Measurements from ENCODE around the gene FXYD3. TPM values are rescaled to one million over a fixed set of nuclear protein-coding genes. Genes with fewer than 3 reads are reported as not detected.
"Not testable (repeated sequence)": the region's sequence is repeated elsewhere in the genome, so short reads cannot be mapped to it uniquely, and the experiment has no call there.

FXYD3 gene
- total RNA-seq, 6 donors from 2014 or later = 94.3 to 236 (median 195) TPM

DNA sequence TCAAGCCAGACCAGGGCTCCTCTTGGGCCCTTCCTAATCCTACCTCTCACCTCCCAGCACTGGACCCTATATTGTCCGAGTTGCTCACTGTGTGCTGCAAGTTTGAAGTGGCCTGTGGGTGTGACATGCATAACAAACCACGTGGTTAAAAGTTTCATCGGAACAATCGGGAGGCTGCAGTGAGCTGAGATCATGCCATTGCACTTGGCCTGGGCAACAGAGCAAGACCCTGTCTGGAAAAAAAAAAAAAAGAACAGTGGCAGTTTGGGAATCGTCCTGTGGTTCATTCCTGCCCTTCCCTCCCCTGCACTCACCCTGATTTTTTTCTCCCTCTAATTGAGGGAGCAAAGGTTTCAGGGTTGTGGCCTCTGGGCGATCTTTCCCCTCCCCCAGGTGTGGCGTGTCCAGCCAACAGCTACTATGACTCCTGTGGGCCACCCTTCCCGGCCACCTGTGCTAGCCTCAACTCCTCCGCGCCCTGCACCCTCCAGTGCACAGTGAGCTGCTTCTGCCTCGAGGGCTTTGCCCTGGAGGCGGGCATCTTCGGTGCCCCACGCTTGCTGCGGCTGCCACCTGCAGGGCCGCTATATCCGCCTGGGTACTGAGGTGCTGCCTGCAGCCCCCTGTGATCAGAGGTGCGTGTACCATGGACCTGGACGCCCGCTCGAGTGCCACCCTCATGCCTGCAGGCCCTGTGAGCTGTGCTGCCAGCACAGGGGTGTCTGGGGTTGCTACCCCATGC, 16.3 kb upstream of the FXYD3 start:
- Histone ChIP-seq H3K4me1 (no peaks in the 10 kb centered on the region), H3K4me3 (no peak overlapping the region), H3K27ac (no peak overlapping the region), H3K9me3 (no peaks in the 10 kb centered on the region), H3K27me3 (no peaks in the 10 kb centered on the region), H3K36me3 (no peaks in the 10 kb centered on the region)
- DNase-seq (peak in 1 of 2 donors; percentile 64), ATAC-seq (ENCODE audit: low FRiP score in 2 of 2) (peak in 1 of 2 donors; percentile 5)
- 81 to 84% methylated on average over 21 of the region's 21 CpGs for WGBS, 2 donors
- no peak for TF ChIP-seq POLR2A (IDR thresholded peaks at IDR 0.05)
- no peak for TF ChIP-seq POLR2AphosphoS5 (IDR thresholded peaks at IDR 0.05)
- TF ChIP-seq EP300 (IDR thresholded peaks at IDR 0.05) = no peak
- TF ChIP-seq, protein P1, sequence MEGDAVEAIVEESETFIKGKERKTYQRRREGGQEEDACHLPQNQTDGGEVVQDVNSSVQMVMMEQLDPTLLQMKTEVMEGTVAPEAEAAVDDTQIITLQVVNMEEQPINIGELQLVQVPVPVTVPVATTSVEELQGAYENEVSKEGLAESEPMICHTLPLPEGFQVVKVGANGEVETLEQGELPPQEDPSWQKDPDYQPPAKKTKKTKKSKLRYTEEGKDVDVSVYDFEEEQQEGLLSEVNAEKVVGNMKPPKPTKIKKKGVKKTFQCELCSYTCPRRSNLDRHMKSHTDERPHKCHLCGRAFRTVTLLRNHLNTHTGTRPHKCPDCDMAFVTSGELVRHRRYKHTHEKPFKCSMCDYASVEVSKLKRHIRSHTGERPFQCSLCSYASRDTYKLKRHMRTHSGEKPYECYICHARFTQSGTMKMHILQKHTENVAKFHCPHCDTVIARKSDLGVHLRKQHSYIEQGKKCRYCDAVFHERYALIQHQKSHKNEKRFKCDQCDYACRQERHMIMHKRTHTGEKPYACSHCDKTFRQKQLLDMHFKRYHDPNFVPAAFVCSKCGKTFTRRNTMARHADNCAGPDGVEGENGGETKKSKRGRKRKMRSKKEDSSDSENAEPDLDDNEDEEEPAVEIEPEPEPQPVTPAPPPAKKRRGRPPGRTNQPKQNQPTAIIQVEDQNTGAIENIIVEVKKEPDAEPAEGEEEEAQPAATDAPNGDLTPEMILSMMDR (IDR thresholded peaks at IDR 0.05) = no peak

DNA sequence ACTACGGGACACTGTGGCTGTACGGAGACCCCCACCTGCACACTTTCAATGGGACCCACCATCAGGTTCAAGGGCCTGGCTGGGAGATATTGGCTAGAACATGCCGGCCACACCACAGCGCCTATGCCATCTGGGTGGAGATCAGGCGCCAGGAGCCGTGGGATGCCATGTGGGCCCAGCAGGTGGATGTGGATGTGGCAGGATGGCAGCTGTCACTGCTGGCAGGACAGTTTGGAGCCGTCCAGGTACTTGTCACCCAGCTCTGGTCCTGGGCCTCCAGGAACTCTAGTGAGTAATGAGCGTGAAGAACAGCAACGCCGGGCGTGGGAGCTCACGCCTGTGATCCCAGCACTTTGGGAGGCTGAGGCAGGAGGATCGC, 15.7 kb upstream of the FXYD3 start:
- no peaks in the 10 kb centered on the region for H3K9me3 ChIP-seq
- no peaks in the 10 kb centered on the region for H3K36me3 ChIP-seq
- 91 to 97% methylated on average over 7 to 12 of the region's 13 CpGs for WGBS, 2 donors
- H3K27ac ChIP-seq = no peak overlapping the region
- H3K4me1 ChIP-seq = no peaks in the 10 kb centered on the region
- DNase-seq (no peak), ATAC-seq (ENCODE audit: low FRiP score in 2 of 2) (no peak)
- TF ChIP-seq, protein P1 (IDR thresholded peaks at IDR 0.05) = no peak
- TF ChIP-seq POLR2A (IDR thresholded peaks at IDR 0.05) (no peak), EP300 (IDR thresholded peaks at IDR 0.05) (no peak), POLR2AphosphoS5 (IDR thresholded peaks at IDR 0.05) (no peak)
- H3K4me3 ChIP-seq = no peak overlapping the region
- H3K27me3 ChIP-seq = no peaks in the 10 kb centered on the region

DNA sequence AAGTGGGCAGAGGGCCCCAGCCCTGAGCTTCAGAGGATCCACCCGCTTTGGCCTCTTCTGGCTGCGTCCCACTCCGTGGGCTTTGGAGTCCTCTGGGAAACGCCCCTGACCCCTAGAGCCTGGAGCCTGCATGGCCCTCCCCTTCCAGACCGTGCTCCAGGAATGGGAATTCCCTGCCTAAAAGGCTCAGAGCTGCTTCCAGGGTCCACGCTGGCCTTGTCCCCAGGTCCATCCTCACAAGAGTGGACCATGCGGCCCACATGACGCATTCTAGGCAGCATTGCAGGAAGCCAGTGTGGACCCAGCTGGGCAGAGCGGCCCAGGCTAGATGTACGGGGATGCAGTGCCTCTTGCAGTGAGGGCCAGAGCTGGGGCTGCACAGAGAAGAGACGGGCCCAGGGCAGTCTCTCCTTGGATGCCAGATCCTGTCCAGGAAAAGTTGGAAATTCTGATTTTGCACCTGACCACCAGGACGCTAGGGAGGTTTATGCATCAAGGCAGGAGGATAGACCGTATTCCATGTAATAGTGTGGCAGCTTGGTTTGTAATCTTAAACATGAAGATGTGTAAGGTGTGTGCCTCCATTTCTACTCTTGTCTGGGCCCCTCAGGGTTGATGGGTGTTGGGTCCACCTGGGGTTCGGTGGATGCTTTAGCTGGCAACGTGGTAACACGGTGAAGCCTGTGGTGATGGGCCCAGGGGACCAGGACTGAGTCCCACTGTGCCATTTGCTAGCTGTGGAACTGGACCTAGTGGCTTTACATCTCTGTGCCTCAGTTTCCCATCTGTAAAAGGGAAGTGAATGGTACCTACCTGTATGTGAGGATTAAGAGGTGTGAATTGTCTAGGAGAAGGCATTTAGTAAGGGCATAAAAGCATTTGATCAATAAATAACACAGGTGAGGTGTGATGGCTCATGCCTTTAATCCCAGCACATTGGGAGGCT, 14.8 kb upstream of the FXYD3 start:
- Histone ChIP-seq H3K4me3 (no peak overlapping the region), H3K4me1 (no peaks in the 10 kb centered on the region), H3K36me3 (no peaks in the 10 kb centered on the region), H3K9me3 (no peaks in the 10 kb centered on the region), H3K27ac (no peak overlapping the region), H3K27me3 (no peaks in the 10 kb centered on the region)
- ATAC-seq (ENCODE audit: low FRiP score in 2 of 2) (no peak), DNase-seq (no peak)
- 83% methylated on average over 8 to 16 of the region's 16 CpGs for WGBS, 2 donors
- no peak for TF ChIP-seq EP300 (IDR thresholded peaks at IDR 0.05)
- no peak for TF ChIP-seq POLR2AphosphoS5 (IDR thresholded peaks at IDR 0.05)
- TF ChIP-seq, protein P1 (IDR thresholded peaks at IDR 0.05) = no peak
- TF ChIP-seq POLR2A (IDR thresholded peaks at IDR 0.05) = no peak

DNA sequence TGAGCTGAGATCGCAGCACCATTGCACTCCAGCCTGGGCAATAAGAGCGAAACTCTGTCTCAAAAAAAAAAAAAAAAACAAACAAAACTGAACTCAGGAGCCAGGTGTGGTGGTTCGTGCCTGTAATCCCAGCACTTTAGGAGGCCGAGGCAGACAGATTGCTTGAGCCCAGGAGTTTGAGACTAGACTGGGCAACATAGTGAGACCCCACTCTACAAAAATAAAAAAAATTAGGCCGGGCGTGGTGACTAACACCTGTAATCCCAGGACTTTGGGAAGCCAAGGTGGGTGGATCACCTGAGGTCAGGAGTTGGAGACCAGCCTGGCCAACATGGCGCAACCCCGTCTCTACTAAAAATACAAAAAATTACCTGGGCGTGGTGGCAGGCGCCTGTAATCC, 13.7 kb upstream of the FXYD3 start:
- not testable (repeated sequence) for ATAC-seq (ENCODE audit: low FRiP score in 2 of 2); DNase-seq; H3K9me3 ChIP-seq; H3K36me3 ChIP-seq; H3K27ac ChIP-seq; H3K27me3 ChIP-seq; H3K4me3 ChIP-seq; H3K4me1 ChIP-seq
- 92% methylated on average over 10 of the region's 10 CpGs for WGBS, 2 donors

DNA sequence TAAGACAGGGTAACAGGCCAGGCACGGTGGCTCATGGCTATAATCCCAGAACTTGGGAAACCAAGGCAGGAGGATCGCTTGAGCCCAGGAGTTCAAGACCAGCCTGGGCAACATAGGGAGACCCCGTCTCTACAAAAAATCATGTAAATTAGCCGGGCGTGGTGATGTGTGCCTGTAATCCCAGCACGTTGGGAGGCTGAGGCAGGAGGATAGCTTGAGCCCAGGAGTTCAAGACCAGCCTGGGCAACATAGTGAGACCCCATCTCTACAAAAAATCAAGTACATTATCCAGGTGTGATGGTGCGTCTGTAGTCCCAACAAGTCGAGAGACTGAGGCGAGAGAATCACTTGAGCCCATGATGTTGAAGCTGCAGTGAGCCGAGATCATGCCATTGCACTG, 12.0 kb upstream of the FXYD3 start:
- ATAC-seq (ENCODE audit: low FRiP score in 2 of 2); H3K9me3 ChIP-seq; DNase-seq; H3K27ac ChIP-seq; H3K27me3 ChIP-seq; H3K4me3 ChIP-seq; H3K36me3 ChIP-seq; H3K4me1 ChIP-seq: not testable (repeated sequence)
- 80 to 83% methylated on average over 10 of the region's 10 CpGs for WGBS, 2 donors
